Left renal cortex interstitium (tissue), 4 donors: ENCODE data around the gene MGP. TPM values are rescaled to one million over a fixed set of nuclear protein-coding genes. Genes with fewer than 3 reads are reported as not detected.

Experiments
- DNase-seq, 4 donors: peaks; one replicate each; pipeline ENCODE4 v3.0.0-alpha.2; 2013; ENCODE audit warnings: low read depth in 4 of 4, low spot score in 2 of 4, missing footprints in 1 of 4
- polyA plus RNA-seq, 4 donors: library from polyadenylated mRNA; unstranded; fragments of 120-200 nt; gene quantifications; one replicate each; pipeline ENCODE4 v1.2.1, GENCODE V29; 2013; ENCODE audit not compliant: insufficient read length in 4 of 4

The MGP gene
- 10 to 100 TPM; 29.4 to 65.6 (median 41.6) TPM for polyA plus RNA-seq

DNA sequence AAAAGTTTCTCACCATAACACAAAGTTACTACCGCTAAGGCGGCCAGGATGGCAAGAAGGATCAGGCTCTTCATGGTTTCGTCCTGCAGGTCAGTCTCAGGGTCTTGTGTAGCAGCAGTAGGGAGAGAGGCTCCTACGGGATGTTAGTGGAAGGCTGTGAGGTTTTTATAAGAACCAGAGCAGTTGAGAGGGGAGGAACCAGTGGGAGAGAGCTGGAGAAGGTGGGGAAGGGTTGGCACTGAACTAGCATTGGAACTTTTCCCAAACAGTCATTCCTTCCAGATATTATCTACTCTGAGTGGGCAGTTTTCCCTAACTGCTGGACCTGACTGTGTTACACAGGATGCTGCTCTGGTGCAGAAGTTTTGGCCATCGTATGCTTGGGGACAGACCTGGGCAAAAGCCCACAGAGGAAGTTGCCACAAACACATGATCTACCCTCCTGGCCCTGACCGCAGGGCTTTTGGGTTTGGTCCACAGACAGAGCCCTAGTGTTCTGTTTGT is at the start of gene MGP:
TSS of gene MGP (minus strand) at position 137 of the 504 bp plus-strand sequence. CDS start at position 74, 63 bp downstream.
- DNase-seq: no peak

DNA sequence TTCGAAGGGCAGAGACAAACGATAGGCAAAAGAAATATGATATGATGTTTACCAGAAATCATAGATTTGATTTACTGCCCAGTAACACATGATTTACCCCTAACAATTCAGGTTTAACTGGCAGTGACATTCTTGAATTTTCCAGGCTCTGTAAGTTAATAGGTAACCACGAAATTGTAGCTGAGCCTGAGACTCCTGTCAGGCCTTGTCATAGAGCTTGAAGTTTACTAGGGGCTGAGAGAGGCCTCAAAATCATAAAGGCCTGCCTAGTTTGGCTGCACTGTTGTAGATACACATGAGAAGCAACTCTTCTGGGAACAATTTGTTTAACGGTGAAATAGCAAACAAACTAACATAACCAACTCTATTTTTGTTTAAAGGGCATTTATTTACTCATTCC is 49.4 kb upstream of the MGP start:
- DNase-seq: peak in 2 of 4 donors; percentile 45 to 57

DNA sequence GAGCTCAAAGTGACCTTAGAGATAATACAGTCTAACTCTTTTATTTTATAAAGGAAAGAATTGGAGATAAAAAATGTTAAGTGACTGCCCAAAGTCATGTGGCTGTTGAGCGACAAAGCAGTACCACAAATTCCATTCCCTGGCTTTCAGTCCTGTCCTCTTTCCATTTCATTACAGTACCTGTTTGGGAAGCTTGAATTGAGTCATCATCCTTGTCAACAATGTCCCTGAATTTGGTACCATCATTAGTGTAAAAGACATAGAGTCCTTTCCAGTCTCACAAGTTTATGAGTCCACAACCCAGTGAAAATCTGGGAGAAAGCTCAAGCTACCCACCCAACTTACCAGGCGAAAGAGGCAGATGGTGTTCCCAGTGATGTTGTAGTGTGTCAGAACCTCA is 48.9 kb upstream of the MGP start:
- DNase-seq: no peak

DNA sequence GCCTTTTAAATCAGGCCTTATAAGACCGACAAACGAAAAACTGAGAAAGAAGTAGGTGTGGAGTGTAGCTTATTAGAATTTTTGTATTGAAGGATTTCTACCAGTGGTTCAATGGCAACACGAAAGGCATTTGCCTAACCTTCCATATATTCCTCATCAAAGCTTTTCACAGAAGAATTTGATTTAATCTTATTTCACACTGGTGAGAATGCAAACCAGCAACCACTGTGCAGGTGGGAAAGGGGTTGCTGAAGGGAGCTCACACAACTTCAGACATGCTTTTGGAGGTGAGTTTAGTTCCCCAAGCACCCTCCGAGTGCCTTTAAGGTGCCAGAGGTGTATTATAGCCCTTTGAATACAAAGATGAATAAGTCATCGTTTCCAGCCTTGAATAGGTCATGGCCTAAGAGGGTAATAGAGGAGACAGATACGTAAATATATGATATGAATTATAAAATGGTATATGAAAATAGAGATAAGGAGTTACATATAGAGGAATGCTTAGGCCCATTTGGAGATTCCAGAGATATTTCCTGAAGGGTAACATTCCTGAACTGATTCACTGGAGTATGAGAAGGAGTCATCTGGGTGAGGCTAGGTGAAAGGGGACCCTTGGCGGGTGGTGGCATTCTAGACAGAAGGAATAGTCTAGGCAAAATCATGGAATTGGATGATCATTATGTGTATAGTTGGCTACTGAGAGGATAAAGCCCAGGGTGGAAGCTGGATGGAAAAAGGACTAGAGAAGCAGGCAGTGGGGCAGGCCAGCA is 46.3 kb upstream of the MGP start:
- DNase-seq: no peak

DNA sequence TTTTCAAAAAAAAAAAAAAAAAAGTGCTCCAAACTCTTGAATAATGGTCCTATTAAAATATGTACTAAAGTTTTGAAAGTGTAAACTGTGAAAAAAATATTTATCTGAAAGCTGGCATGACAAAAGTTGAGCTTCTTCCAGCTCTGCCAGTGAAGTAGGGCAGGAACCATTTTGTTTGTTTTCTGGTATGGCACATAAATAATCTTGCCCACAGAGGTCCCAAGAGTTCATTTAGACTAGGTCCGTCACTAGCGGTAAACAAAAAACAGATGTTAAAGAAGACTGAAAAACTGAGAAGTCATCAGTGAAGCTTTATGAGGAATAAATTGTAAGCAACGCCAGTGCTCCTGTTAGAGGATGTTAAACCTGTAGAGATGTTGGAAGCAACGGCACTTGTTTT is 45.7 kb upstream of the MGP start:
- no peak for DNase-seq

- DNase-seq: no peak
These were observed 44.6 kb upstream of the MGP start for GRCh38 chr12:14930299-14930698.

DNA sequence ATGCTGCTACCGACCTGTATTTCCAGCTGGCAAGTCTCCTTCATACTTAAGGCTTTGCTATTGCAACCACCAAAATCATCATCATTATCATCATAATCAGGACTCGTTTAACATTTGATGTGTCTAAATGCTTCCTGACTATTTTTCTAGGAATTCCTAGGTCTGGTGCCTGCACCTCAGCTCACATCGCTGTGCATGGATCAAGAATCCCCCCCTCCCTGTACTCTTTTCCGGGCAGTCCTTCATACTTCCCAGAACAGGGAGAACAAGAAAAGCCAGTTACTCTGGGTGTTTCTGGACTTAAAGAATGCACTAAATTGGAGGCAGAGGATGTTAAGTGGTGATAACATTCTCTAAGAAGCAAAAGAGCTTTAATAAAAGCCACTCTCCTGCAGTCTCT is 43.3 kb upstream of the MGP start:
- DNase-seq: peak in 1 of 4 donors; percentile 79

GRCh38 chr12:14927267-14927666 is 41.6 kb upstream of the MGP start:
- no peak for DNase-seq

DNA sequence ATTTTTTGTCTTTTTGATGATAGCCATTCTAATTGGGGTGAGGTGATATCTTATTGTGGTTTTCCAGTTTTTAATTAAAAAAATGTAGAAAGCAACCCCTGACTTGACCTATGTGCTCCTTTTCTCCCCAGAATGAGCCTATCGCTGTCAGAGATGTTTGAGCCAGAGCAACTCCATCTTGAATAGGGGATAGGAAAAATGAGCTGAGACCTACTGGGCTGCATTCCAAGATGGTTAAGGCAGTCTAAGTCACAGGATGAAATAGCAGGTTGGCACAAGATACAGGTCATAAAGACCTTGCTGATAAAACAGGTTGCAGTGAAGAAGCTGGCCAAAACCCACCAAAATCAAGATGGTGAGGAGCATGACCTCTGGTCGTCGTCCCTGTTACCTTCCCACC is 38.9 kb upstream of the MGP start:
- DNase-seq: no peak

GRCh38 chr12:14923944-14924343 is 38.3 kb upstream of the MGP start:
- no peak for DNase-seq

- no peak for DNase-seq
These were observed 35.6 kb upstream of the MGP start for GRCh38 chr12:14921218-14921617.

- no peak for DNase-seq
These were observed 34.9 kb upstream of the MGP start for GRCh38 chr12:14920475-14921126.

- no peak for DNase-seq
These were observed 33.8 kb upstream of the MGP start for GRCh38 chr12:14919455-14919854.

DNA sequence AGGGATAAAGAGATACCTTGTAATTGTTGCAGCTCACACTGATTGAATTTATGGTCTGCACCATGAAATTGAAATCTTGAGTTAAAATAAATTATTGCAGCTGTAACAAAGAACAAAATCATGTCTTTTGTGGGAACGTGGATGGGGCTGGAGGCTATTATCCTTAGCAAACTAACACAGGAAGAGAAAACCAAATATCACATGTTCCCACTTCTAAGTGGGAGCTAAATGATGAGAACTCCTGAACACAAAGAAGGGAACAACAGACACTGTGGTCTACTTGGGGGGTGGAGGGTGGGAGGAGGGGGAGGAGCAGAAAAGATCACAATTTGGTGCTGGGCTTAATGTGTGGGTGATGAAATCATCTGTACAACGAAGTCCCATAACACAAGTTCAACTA is 30.1 kb upstream of the MGP start:
- DNase-seq: no peak

GRCh38 chr12:14913381-14913781 is 27.7 kb upstream of the MGP start:
- DNase-seq: no peak

- DNase-seq: no peak
These were observed 25.5 kb upstream of the MGP start for GRCh38 chr12:14911131-14911530.

DNA sequence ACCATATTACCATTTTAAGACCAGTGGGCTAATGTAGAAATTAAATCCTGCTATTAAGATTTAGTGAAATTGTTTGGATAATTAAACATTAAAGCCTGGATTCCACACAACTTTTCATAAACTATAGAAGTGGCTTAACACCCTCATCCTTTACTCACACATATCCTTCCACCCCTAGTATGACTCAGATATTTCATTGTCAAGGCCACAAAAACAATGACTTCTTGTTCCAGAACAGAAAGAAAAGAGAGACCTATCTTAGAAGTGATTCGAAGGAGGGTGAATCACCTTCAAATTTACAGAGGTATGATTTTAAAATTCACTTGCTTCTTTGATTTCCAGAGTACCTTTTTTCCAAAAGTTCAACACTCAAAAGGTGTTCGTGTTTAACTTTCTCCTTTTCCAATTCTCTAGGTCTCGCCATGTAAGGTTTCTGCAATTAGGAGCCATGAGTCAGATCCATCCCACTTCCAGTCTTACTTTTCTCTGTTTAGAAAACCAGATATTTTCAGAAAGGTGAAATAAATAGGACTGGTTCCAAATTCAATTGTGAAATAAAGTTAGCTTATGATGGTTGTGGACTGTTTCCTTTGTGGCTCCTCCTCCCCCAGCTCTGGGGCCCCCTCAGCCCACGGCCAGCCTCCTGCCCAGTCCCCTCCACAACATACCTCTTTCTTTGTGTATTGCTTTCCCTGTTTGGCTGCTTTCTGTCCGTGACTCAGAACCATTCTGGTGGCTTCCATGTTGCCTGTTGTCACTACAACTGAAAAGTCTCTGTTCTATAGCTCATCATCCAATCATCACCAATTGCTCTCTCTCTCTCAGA is 24.6 kb upstream of the MGP start:
- DNase-seq: no peak

DNA sequence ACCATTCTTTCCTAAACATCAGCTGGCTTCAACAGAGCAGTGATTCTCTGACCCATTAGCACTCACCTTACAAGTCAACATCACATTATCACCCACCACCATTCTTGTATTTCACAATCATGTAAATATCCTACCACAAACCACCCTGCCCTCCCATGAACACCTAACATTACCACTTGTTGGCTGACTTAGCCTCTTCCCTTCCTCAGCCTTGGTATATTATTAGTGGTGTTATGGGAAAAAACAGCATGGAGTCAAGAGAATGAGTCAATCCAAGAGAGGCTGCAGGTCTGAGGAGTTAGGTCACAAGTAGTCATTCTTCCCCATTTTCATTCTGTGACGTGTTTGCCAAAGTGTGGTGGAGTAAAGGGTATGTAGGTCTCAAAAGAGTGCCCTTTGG is 22.3 kb upstream of the MGP start:
- no peak for DNase-seq

DNA sequence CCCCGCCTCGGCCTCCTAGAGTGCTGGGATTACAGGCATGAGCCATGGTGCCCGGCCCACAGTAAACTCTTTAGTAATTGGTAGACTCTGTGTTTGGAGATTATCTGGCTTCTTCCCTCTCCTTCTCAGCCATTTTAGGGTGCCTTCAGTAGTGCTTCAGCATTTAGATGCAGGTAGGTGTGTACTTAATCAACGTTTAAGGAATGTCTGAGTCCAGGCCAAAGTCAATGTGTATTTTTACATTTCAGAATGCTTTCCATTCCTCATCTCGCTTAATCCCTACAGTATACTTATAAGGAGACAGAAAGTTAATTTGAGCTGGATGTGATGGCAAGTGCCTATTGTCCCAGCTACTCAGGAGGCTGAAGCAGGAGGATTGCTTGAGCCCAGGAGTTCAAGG is 20.5 kb upstream of the MGP start:
- no peak for DNase-seq

GRCh38 chr12:14905269-14906004 is 19.8 kb upstream of the MGP start:
- no peak for DNase-seq

DNA sequence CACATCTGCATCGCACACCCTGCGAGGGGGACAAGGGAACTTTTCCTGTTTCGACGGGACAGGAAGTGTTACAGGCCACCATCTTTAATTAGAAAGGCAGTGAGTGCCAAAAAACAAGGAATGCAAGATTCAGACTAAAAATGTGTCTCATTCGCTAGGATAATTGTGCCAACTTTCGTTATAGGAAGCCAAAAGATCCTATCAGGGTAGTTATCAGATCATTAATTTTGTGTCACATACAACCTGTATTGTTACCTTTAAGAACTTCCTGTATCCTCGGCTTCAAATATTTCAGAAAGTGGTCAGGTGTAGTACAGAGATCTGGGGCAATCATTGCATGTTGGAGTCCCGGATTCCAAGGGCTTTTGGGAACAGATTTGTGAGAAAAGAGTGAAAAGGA is 19.2 kb upstream of the MGP start:
- no peak for DNase-seq
